GM19193 (cell line): ENCODE measurements around the gene NCK2.

Experiments
- POLR2A ChIP-seq: IDR thresholded peaks from 4 replicates; pipeline ENCODE4 v1.6.1; 2011; ENCODE audit not compliant: insufficient read depth, insufficient read length; ENCODE audit errors: extremely low read depth

NCK2 gene

GRCh38 chr2:105820691-105821090 is 76.0 kb downstream of the NCK2 start:
- no peak for TF ChIP-seq POLR2A

GRCh38 chr2:105821428-105822125 is 76.9 kb downstream of the NCK2 start:
- no peak for TF ChIP-seq POLR2A

- TF ChIP-seq POLR2A = no peak
Measured at GRCh38 chr2:105822186-105822585, 77.5 kb downstream of the NCK2 start.

- TF ChIP-seq POLR2A = no peak
Measured at GRCh38 chr2:105824446-105824845, 79.7 kb downstream of the NCK2 start.

GRCh38 chr2:105827351-105828096 is 82.8 kb downstream of the NCK2 start:
- no peak for TF ChIP-seq POLR2A

- no peak for TF ChIP-seq POLR2A
Measured at GRCh38 chr2:105828558-105828957, 83.8 kb downstream of the NCK2 start.

GRCh38 chr2:105834931-105835330 is 90.2 kb downstream of the NCK2 start:
- no peak for TF ChIP-seq POLR2A

GRCh38 chr2:105836341-105836740 is 91.6 kb downstream of the NCK2 start:
- TF ChIP-seq POLR2A = no peak

- TF ChIP-seq POLR2A = no peak
Measured at GRCh38 chr2:105836840-105837692, 92.4 kb downstream of the NCK2 start.

GRCh38 chr2:105839793-105840192 is 95.1 kb downstream of the NCK2 start:
- TF ChIP-seq POLR2A = no peak

GRCh38 chr2:105840933-105841332 is 96.2 kb downstream of the NCK2 start:
- no peak for TF ChIP-seq POLR2A

- TF ChIP-seq POLR2A = no peak
Measured at GRCh38 chr2:105841551-105841950, 96.8 kb downstream of the NCK2 start.

GRCh38 chr2:105842555-105842954 is 97.8 kb downstream of the NCK2 start:
- TF ChIP-seq POLR2A = no peak

GRCh38 chr2:105843476-105844374 is 99.0 kb downstream of the NCK2 start:
- TF ChIP-seq POLR2A = no peak
